Effector CD8-positive, alpha-beta T cell (primary cell): ENCODE measurements around the gene KATNAL1.
"Not testable (repeated sequence)": the region's sequence is repeated elsewhere in the genome, so short reads cannot be mapped to it uniquely, and the experiment has no call there.

Experiments
- DNase-seq: peaks from one replicate; lab custom pipeline; 2025; lab: John Stamatoyannopoulos, UW

Gene KATNAL1

DNA sequence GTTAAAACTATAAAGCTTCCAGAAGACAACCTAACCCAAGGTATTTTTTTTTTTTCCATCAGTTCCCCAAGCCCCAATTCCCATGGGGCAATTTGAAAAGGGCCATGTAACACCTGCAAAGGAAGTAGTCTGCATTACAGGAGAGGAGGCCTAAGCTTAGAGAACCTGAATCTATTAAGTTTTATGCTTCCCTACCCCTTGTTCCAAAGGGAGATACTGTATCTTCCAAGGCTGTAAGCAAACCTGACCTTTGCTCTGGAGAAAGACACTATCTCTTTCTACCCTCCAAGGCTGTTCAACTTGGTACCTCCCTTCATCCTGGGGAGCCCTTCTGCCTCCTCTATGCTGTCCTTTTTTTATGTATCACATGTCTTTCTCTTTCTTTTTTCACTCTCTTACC is 15.0 kb downstream of the KATNAL1 start:
- DNase-seq: no peak

DNA sequence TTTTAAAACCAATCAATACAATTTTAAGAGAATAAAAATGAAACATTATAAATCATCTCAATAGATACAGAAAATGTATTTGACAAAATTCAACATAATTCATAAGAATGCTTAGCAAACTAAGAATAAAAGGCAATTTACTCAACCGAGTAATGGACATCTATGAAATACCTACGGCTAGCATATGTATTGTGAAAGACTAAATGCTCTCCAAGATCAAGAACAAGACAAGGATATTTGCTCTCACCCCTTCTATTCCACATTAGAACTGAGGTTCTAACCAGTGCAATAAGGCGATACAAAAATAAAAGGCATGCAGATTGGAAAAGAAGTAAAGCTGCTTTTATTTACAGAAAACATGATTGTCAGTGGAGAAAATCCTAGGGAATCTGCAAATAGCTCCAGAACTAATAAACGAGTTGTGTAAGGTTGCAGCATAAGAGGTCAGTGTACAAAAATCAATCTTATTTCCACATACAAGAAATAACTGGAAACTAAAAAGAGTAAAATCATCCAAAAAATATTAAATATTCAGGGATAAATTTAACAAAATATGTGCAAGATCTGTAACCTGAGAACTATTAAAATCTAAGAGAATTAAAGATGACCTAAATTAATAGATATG is 16.4 kb downstream of the KATNAL1 start:
- DNase-seq: no peak

DNA sequence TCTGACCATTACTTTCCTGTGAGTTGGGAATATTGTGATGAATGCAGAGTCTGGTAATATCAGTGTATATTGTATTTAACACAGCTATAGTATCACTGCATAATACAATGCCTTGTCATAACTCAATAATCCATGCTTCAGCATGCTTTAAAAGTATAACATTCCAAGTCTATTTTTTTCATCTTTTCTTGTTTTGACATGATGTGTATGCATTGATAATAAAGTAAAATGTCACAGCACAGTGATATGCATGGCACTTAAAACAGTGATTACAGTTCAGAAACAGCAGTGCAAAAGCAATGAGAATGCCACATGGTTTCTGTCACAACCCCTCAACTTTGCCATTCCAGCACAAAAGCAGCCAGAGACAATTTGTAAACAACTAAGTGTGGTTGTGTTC is 17.8 kb downstream of the KATNAL1 start:
- DNase-seq: no peak

DNA sequence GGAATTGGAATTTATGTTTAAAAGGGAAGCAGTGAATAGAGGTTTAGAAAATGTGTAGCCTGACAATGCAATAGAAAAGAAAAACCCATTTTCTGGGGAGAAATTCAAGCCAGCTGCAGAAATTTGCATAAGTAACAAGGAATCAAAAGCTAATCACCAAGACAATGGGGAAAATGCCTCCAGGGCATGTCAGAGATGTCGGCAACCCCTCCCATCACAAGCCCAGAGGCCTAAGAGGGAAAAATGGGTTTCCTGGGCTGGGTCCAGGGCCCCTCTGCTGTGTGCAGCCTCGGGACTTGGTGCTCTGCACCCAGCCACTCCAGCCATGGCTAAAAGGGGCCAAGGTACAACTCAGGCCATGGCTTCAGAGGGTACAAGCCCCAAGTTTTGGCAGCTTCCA is 21.3 kb downstream of the KATNAL1 start:
- DNase-seq: not testable (repeated sequence)

DNA sequence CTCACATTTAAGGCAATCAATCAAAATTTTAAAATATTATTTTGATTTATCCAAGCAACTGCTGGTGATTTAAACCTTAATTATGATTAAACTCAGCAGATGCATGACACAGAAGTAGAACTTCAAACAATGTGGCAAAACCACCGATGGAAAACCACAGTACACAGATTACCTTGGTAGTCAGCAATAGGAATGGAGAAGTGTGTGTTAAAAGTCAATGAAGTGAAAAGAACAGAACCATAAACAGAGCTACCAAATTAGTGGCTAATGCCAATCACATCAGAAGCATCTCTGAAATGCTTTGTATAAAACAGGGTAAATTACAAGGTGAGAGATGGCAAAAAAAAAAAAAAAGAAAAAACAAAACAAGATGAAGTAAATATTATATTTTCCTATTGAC is 31.2 kb downstream of the KATNAL1 start:
- DNase-seq: no peak

DNA sequence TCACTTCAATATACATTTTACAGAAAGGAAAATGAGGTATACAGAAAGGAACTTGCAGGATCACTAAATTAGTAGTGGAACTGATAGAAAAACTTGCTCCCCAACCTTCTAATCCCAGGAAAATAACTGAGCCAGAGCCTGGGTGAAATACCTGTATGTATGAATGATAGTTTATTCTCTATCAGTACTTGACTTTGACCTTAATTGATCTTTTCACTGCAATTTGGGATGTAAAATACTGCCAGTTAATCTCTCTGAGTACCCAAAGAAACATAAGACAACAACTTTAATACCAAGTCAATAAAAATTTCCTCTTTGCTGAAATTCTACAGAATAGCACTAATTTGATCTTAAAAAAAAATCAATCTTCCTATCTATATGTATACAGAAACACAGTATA is 33.3 kb downstream of the KATNAL1 start:
- DNase-seq: no peak

DNA sequence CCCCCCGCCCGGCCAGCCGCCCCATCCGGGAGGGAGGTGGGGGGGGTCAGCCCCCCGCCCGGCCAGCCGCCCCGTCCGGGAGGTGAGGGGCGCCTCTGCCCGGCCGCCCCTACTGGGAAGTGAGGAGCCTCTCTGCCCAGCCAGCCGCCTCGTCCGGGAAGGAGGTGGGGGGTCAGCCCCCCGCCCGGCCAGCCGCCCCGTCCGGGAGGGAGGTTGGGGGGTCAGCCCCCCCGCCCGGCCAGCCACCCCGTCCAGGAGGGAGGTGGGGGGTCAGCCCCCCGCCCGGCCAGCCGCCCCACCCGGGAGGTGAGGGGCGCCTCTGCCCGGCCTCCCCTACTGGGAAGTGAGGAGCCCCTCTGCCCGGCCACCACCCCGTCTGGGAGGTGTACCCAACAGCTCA is 37.3 kb downstream of the KATNAL1 start:
- not testable (repeated sequence) for DNase-seq

DNA sequence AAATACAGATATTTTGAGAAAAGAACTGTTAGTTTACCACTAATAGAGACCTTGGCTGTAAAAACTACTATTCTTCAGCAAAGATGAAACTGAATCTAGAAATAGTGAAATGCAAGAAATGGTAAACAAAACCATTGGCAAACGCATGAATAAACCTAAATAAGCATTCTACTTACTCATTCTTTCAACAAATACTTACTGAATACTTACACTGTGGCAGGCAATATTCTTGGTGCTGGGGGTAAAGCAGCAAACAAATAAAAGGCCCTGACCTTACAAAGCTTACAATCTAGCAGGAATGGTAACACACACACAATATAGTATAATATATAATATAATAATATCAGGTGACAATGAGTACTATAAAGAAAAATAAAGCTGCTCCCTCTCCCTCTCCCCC is 38.7 kb downstream of the KATNAL1 start:
- DNase-seq: no peak

DNA sequence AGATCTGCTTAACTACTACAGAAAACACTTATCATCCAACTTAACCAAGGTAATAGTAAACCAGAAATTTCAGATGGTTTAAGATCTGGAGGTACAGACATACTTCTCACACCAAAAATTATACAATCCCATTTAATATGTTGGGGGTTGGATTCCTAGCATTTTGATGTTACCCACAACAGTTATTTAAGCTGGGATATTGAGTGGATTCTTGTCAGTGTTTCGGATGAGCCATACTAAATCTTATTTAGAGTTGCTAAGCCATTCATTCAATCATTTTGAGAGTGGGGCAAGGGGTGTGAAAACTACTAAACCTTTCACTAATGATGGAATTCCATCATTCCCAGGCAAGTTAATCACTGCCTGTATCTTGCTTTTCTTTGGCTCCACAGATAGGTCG is 40.6 kb downstream of the KATNAL1 start:
- no peak for DNase-seq

DNA sequence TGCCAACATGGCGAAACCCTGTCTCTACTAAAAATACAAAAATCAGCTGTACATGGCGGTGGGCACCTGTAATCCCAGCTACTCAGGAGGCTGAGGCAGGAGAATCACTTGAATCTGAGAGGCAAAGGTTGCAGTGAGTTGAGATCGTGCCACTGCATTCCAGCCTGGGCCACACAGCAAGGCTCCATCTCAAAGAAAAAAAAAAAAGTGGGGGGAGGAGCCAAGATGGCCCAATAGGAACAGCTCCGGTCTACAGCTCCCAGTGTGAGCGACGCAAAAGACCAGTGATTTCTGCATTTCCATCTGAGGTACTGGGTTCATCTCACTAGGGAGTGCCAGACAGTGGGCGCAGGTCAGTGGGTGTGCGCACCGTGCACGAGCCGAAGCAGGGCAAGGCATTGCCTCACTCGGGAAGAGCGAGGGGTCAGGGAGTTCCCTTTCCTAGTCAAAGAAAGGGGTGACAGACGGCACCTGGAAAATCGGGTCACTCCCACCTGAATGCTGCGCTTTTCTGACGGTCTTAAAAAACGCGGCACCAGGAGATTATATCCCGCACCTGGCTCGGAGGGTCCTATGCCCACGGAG is 48.1 kb downstream of the KATNAL1 start:
- not testable (repeated sequence) for DNase-seq

DNA sequence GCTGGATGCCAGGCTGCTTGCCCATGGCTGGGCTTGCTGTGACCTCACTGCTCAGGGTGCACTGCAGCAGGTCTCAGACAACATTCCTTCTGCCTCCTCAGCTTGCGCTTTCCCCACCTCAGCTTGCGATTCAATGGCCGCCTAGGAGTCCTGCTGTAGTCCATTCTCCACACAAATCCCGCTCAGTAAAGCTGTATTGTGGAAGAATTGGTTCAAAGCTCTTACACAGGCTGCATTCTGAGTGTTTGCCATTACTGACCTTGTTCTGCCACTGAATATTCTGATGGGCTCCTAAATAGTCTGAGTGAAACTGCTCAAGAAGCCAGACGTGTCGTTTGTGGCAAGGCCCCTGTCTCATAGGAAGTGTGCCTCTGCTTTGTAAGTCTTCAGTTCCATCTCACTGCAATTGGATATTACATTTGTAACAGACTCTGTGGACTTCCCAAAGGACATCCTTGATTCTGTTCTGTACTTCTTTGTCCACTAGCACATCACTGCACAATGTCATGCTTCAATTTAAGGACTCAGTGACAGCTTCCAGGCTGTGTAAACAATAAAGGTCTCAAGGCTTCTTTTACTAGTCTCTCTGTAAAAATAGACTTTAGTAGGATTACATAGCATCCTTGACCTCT is 49.8 kb downstream of the KATNAL1 start:
- DNase-seq: no peak

DNA sequence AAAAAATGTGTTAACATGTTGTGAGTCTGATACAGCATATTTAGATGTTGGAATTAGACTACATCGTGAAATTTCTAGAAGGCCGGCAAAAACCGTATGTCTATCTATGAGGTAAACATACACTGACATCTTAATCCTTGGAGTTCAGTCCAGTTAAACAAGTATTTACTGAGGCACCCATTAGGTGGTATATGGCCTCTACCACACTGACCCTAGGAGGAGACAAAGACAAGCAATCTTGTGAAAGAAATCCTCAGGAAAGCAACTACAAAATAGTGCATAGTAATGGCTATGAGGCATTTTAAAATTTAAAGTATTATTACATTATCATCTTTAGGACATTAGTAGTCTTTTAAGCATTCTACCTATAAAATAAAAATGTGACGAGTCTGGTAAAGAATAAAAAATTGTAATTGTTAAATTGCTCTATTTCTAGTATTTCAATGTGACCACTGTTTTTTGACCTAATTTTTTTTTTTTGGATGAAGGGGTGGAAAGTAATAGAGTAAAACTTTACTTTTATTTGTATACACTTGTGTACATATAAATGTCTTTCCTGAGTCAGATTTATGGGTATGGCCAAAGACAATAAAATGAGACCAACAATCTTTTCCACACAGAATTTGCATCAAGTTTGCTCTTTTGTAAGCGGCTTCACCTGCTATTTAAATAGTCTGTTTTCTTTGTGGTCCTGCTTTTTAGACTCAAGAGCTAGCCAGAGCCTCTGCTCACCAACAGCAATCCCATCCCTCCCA is 50.5 kb downstream of the KATNAL1 start:
- no peak for DNase-seq

DNA sequence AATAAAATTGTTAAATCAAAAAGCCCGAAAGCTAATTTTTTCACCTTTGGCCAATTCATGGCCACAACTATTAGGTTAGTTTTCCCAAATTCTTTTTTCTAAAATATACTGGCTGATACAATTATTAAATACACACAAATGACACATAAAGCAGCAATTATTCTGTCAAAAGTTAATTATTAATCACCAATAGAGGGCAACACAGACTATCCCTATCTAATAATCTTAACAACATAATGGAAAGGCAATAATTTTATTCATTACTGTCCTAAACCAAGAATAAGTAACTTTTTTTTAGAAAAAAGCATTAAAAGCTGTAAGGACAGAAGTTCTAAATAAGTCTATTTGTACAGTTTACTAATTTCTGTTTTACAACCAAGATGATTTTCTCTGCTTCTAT is 51.7 kb downstream of the KATNAL1 start:
- no peak for DNase-seq

DNA sequence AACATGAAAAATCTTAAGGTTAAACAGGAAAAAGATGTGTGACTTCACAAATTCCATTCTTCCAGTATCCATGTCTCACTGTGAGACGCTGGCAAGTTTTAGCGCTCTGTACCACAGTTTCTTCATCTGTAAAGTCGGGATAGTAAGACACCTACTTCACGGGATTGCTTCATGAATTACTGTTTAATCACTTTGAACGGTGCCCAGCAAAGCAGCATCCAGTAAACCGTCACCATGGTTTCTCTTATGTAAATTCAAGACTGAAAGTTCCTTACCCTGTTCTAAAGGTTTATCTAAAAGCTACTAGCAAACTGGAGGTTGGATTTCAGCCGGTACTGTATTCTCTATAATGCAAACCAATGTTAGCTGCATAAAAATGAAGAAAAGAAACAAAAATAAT is 53.5 kb downstream of the KATNAL1 start:
- DNase-seq: no peak

DNA sequence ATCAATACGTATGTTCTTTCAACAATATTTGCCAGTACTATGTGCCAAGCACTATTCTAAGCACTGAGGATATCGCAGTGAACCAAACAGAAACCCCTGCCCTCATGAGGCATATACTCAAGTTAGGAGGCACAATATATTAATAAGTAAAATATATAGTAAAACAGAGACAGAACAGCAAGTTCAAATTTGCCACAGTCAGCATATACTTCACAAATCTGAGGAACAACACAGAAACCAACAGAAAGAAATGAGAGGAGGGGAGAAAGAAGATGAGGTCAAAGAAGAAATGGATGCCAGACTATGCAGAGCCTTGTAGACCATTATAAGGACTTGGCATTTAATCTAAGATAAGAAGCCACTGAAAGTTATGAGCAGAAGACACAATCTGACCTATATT is 59.9 kb downstream of the KATNAL1 start:
- DNase-seq: no peak

DNA sequence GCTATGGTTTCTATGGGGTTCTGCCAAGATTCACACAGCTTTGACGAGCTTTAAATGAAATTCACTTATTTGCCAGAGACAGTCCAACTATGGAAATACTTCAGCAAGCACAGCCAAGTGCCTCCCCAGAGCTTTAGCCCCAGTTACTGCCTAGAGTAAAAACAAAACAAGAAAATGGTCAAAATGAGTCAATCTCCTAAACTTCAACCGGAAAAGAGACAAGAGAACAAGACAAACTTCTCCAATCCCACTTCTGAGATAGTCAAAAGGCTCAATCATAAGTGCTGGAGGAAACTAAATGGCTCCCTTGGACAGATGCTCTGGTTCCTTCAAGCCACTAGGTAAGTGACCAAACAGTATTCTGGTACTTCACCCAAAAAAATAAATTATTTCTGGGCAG is 65.8 kb downstream of the KATNAL1 start:
- DNase-seq: no peak

DNA sequence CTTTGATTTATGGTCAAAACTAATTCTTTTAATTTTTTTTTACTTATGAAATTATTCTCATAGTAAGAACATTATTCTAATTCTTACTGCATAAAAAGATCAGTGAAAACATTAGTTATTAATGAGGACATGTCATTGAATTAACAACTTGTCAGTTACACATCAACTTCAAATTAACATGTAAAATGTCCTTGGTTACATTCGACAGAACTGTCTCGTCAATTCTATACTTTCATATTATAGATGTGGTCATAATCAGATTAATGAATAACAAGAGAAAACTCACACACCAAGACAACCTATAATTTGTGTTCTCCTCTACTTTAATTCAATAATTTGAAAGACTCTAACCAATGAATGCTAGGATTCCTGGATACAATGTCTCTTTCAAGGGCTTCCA is 66.7 kb downstream of the KATNAL1 start:
- no peak for DNase-seq

DNA sequence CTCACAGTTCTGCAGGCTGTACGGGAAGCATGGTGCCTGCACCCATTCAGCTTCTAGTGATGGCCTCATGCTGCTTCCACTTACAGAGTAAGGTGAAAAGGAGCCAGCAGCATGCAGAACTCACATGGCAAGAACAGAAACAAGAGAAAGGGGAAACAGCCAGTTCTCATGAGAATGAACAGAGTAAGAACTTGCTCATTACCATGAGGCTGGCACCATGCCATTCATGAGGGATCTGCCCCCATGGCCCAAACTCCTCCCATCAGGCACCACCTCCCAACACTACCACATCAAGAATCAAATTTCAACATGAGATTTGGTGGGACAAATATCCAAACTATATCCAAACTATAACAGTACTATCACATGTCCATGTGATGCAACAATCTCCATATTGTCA is 72.1 kb downstream of the KATNAL1 start:
- DNase-seq: no peak

DNA sequence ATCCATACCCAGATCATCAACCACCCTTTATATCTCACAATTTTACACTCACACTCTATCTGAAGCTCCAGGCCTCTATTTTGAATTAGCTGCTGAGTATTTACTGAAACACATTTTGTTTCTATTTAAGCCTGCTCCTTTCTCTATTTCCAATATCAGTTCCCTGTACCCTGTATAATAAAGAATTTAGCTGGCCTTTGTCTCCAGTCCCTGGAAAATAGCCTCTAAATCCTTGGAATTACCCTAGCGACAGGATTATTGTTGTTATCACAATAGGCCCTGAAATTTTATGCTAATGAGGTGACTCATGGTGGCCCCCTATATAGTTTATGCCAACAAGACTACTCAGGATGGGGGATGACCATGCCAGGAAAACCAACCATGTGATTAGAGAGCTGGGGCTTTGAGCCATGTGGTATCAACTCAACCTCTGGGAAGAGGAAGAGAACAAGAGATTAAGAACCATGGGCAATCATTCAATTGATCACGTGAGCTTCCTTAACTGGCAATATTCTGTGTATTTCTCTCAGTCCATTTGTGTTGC is 72.7 kb downstream of the KATNAL1 start:
- no peak for DNase-seq

DNA sequence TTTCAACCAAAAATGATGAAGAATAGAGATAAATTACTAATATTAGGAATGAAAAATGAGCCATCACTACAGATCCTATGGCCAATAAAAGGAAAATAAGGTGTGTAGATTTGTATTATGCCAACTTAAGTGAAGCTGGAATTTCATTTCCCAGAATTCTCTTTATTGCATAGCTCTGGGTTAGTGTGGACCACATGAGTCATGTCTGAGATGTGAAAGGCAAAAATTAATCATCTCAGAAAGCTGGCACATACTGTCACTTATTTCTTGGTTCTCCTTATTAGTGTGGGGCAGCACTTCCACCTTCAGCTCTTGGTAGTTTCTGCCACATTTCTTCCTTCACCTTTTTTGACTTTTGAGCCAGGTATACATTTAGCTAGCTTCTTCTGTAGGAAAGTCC is 82.6 kb downstream of the KATNAL1 start:
- no peak for DNase-seq

DNA sequence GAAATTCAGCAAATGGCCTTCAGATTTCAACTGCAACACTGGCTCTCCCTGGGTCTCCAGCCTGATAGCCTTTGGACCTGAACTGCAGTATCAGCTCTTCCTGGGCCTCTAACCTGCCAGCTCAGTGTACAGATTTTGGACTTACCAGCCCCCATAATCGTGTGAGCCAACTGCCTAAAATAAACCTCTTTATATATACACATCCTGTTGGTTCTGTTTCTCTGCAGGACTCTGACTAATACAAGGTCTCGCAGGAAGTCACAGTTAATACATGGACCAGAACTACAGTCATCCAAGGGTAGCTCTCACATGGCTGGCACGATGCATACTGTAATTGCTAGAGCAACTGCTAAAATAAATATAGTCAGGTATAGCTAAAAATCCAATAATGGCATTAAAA is 85.1 kb downstream of the KATNAL1 start:
- no peak for DNase-seq

DNA sequence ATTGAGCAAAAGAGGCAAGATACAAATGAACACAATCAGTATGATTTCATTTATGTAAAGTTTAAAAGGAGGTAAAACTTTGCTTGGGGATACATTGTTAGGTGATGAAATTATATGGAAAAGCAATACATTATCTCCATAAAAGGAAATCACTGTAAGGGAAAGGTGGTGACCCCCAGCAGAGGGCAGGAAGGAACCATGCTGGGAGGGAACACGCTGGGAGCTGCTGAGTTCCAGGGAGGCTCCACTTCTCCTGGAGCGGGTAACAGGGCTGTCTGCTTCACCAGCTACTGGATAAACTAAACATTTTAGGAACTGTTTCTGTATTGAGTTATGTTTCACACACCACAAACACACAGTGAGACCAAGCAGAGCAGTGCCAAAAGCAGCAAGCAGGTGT is 91.2 kb downstream of the KATNAL1 start:
- DNase-seq: no peak

DNA sequence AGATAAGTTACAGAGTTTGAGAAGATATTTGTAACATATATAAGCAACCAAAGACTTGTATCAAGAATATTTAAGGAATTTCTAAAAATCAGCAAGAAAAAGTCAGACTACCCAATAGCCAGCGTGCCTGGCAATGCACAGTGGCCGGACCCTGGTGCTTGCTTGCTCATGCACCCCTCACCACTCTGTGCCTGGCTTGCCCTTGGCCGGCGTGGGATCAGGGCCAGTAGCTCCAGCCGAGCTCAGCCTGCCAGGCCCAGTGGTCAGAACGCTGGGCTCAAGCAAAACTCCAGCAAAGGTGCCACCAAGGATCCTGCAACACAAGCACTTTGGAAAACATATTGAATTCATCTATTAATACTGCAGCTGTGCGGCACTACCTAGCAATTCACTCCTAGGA is 95.1 kb downstream of the KATNAL1 start:
- DNase-seq: no peak
